Measurements from ENCODE around the gene ZNF385D.

The ZNF385D gene

DNA sequence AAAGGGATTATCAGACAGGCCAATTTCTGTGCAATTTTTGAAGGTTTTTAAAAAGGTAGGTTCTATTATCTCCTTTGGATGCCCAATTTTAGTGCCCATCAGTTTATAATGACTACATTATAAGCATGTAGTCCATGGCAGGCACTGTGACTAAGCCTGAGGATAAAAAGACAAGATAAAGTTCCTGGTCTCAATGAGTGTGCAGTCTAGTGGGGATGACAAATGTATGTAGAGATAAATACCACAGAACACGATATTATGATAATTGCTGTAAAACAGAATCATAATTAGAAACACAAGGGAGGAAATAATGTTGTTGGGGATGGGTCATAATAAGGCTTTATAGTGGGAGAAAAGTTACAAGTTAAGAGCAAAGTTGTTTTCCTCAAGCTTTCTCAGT lies 163.1 kb downstream of the ZNF385D start:
- no peak for DNase-seq

GRCh38 chr3:21585216-21585740 lies 165.7 kb downstream of the ZNF385D start:
- no peak for DNase-seq

- DNase-seq = no peak
Measured at GRCh38 chr3:21573291-21573690, 177.7 kb downstream of the ZNF385D start.

DNA sequence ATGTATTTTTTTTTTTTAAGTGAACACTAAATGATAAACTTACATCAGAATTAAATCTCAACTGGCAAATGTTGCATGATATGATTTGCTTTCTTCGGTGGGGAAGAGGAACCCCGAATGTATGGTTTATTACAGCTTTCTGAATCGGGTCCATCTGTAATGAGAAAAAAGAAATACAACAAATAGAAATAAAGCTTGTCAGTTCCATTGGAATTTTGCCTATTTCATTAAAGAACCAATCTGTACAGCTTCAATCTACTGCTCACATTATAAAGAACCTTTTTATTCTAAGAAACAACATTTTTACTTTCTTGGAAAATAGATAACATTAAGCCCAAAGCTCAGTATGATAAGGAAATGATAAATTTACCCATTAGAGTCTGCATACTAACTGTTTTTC lies 186.5 kb downstream of the ZNF385D start:
- no peak for DNase-seq

DNA sequence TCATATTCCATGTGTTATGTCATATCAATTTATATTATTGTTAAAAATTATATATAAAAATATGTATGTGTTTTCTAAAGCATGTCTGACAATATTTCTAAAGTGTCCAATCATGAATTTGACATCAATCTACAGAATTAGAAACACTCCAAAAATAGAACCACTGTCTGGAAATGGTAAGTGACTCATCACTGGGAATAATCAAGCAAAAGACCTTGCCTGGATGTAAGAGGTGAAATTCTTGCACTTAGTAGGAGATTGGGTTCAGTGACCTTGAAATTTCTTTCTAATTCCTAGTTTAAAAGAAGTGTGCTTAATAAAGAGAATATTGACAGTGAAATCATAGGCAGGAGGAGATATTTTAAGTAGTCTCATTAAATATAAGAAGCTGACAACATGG lies 188.8 kb downstream of the ZNF385D start:
- DNase-seq = no peak

DNA sequence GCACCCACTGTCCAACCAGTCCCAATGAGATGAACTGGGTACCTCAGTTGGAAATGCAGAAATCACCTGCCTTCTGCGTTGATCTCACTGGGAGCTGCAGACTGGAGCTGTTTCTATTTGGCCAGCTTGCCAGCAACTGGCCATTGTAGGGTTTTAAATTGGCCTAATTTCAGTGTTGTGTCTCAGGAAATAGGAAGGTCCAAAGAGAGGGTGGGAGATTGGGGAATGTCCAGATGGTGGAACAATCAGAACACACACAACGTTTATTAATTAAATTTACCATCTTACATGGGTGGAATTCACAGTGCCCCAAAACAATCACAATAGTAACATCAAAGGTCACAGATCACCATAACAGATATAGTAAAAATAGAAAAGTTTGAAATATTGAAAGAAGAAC lies 189.5 kb downstream of the ZNF385D start:
- DNase-seq = no peak

DNA sequence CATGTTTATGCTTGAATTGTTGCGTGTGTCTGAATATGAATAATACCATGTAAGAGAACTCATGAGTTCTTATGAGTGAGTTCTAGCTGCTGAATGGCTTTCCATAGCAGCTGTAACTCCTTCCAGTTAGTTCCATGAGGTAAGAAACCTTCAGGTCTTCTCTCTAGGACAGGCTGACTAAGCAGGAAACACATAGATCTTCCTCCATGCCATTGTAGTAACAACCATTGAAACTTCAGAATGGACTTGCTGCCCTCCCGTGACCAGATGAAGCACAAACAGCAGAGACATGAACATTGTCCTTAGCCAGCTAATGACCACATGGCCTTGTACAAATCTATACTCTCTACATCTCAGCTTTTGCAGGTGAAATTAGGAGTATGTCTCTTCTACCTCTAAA lies 200.0 kb downstream of the ZNF385D start:
- no peak for DNase-seq

DNA sequence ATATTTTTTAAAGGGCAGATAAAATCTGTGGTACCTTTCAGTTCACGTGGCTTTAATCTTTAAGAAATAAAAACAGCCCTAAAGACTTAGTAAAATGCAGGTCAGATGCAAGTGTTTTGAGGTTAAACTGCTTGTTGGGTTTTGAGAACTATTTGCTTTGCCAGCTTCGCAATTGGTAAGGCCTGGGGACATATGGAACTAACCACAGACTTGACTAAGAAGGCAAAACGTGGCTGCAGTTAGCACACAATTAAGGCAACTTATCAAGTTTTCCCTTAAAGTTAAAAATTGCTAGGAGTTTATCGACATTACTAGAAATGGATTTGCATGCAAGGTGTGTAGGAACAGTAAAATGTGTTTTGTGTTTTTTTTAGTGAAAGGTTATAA lies 206.9 kb downstream of the ZNF385D start:
- DNase-seq = no peak

DNA sequence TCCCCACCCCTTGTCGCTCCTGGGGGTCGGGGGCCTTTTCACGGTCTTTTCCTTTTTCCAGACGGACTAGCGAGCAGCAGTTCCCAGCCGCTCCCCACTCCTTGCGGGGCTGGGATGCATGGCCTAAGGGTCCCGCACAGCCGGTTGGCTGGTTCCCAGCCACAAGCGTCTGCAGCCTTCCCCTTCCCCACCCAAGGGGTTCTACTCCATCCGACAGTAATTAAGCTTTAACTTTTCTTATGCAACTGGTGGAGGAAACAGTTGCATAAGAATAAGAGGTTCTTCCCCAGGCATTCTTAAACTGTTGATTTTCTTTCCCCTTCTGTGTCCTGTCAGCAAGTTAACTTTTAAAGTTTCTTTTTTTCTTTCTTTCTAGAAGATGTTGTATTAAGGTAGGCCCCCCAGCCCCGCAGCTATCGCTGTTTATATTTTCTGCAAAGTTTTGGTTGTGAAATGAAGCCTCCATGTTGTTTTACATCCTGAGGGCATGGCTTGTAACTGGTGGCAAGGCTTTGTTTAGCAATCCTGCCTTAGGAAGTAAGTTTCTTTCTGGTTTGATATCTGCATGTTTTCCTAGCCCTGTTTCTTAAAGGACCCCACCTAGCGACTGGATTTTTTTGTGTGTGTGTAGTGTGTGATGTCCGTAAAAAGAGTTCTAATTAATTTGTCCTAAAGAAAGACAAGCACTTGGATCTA lies 207.5 kb downstream of the ZNF385D start:
- no peak for DNase-seq

DNA sequence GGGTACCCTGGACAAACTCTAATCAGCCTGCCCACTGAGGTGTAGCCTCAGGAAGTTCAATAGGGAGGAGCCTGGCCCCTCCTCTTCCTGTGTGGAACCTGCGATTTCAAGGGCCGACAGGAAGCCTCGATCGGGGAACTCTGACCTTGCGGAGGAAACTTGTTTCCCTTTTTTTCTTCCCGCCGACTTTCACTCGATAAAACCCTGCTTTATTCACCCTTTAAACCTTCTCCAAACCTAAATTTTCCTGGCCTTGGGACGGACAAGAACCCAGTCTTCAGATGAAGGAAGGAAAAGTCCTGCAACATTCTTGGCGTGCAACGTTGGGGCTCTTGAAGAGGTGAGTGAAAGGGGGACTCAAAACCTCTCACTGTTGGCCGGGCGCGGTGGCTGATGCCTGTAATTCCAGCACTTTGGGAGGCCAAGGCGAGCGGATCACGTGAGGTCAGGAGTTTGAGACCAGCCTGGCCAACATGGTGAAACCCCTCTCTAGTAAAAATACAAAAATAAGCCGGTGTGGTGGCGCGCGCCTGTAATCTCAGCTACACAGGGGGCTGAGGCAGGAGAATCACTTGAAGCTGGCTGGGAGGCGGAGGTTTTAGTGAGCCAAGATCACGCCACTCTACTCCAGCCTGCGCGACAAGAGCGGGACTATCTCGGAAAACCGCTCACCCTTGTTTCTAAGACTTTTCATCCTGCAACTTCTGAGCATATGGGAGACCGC lies 208.2 kb downstream of the ZNF385D start:
- no peak for DNase-seq

GRCh38 chr3:21540265-21540664 lies 210.7 kb downstream of the ZNF385D start:
- DNase-seq = no peak

GRCh38 chr3:21534462-21534861 lies 216.5 kb downstream of the ZNF385D start:
- DNase-seq = no peak

DNA sequence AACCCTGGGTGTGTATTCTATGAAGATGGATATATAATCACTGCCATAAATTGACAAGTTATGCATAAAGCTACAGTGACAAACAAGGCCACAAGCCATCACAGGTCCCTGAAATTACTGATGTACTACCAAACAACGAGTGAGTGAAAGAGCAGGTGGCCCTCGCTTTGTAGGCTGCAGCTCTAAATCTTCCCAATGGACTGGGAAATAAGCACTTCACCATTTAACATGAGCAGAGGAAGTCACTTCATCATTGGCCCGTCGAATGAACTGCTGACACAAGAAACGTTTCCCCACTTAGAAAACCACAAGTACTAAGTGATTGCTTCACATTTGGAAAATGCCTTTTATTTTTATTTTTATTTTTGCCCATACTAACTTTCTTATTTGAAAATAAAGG lies 218.0 kb downstream of the ZNF385D start:
- no peak for DNase-seq

- no peak for DNase-seq
Measured at GRCh38 chr3:21531909-21532308, 219.1 kb downstream of the ZNF385D start.

GRCh38 chr3:21528291-21528995 lies 222.6 kb downstream of the ZNF385D start:
- no peak for DNase-seq

DNA sequence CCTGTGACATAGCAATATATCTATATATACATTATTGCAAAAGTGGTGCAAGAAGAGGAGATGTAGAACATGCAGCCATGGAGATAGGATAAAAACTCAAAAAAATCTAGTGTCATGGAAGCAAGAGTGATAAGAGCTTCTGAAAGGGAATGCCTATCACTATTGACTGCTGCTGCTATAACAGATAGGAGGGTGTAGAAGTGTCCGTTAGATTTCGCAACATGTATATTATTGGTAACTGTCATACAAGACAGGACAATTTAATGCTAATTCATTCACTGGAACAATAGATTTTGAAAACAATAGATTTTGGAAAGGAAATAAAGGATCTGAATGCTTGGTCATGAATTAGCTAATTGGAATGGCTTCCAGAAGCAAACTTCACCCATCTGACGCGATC lies 224.5 kb downstream of the ZNF385D start:
- no peak for DNase-seq

- DNase-seq = no peak
Measured at GRCh38 chr3:21524133-21524532, 226.9 kb downstream of the ZNF385D start.

- DNase-seq = no peak
Measured at GRCh38 chr3:21520106-21520963, 230.7 kb downstream of the ZNF385D start.

- no peak for DNase-seq
Measured at GRCh38 chr3:21517184-21517583, 233.8 kb downstream of the ZNF385D start.

DNA sequence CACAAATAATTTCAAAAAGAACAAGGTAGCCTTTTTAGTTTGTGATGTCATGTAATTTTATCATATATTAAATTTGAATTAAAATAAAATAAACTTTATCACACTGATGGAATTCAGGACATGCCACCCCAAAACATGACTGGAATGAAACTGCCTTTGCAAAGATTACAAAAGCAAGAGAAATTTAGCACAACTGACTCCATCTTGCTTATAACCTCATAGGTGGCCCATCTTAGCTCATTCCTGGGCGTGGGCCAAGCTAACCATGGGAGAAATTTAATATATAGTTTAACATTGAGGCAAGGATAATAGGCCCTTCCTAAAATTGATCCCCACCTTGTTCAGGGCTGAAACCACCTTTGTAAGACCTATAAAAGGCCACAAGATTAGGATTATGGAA lies 235.6 kb downstream of the ZNF385D start:
- no peak for DNase-seq

DNA sequence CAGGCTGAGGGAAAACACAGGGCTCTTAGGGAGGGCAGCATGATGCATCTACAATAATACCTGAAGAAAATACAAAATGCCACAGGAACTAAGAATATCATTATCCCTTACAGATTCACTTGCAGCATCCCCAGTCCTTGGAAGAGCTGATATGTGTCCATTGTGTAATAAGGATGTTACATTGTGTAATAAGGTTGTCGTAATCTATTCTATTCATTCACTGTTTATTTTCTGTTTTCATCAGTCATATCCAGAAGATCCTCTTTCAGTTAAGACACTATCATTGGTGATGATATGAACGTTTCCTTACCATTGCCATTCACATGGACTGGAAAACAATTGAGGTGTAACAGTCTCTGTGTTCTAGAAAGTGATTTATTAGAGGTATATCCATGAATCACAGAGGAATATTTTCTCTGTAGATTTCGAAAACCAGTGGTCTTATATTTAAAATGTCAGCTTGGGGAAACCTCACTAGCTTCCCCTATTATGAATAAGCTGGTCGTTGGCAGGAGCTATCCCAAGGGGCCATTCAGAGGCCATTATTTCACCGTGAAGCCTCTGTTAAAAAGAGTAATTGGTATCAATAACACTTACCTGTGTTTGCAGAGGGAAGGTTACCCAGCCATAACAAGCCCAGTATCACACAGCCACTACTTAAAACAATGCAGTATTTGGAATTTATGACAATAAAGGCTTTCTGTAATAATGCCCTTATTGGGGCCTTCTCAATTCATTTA lies 241.1 kb downstream of the ZNF385D start:
- peak; percentile 2 to 44 for DNase-seq

- no peak for DNase-seq
Measured at GRCh38 chr3:21508246-21508645, 242.8 kb downstream of the ZNF385D start.
